ENCODE results near the gene CCP110.

Gene CCP110

GRCh38 chr16:19490619-19491018 lies 33.1 kb upstream of the CCP110 start:
- Histone ChIP-seq H3K79me1 (ENCODE audit: low read length) (no peaks in the 10 kb centered on the region), H3K27ac (ENCODE audit: low read depth, low read length) (no peak overlapping the region), H4K8ac (ENCODE audit: low read depth, low read length) (no peak overlapping the region), H3K4me3 (ENCODE audit: low read depth, low read length) (no peak overlapping the region), H3K27me3 (ENCODE audit: insufficient read depth, low read length) (no peaks in the 10 kb centered on the region), H3K4me1 (ENCODE audit: control insufficient read depth in 1 of 2, insufficient read depth in 2 of 2, low read length in 2 of 2) (no peaks in the 10 kb centered on the region), H2BK5ac (ENCODE audit: low read depth, low read length, poor library complexity) (no peak overlapping the region), H3K18ac (ENCODE audit: low read length) (no peak overlapping the region), H4K91ac (ENCODE audit: low read depth, low read length) (no peak overlapping the region), H3K9ac (ENCODE audit: low read length) (no peak overlapping the region), H3K23ac (ENCODE audit: low read length) (no peak overlapping the region), H3K36me3 (ENCODE audit: control insufficient read depth in 1 of 2, insufficient read depth in 2 of 2, low read length in 2 of 2) (peaks cover 1% of the 10 kb centered on the region in 2 experiments), H2BK12ac (ENCODE audit: low read length) (no peak overlapping the region), H2BK120ac (ENCODE audit: insufficient read depth, low read length, poor library complexity) (no peak overlapping the region), H3K9me3 (ENCODE audit: insufficient read depth, low read depth, low read length) (no peaks in the 10 kb centered on the region), H3K79me2 (ENCODE audit: control insufficient read depth, insufficient read depth, low read length, poor library complexity) (no peaks in the 10 kb centered on the region), H3K4me2 (ENCODE audit: low read length) (no peak overlapping the region), H2AK5ac (ENCODE audit: low read length) (no peak overlapping the region), H4K12ac (ENCODE audit: low read depth, low read length) (no peak overlapping the region), H3K4ac (ENCODE audit: low read depth, low read length) (no peak overlapping the region), H3K14ac (ENCODE audit: low read length) (no peak overlapping the region), H2AFZ (ENCODE audit: insufficient read depth, low read length, poor library complexity) (no peak overlapping the region)
- DNase-seq, result no peak
- no CpG with 5 or more reads among the region's 1 CpG for WGBS (ENCODE audit: extremely low coverage, insufficient coverage, insufficient read length)

- DNase-seq, result peak in 1 of 2 donors; percentile 24
- Histone ChIP-seq H3K18ac (ENCODE audit: low read length) (no peak overlapping the region), H3K14ac (ENCODE audit: low read length) (no peak overlapping the region), H3K9me3 (ENCODE audit: insufficient read depth, low read depth, low read length) (no peaks in the 10 kb centered on the region), H2BK12ac (ENCODE audit: low read length) (no peak overlapping the region), H2AFZ (ENCODE audit: insufficient read depth, low read length, poor library complexity) (no peak overlapping the region), H2BK5ac (ENCODE audit: low read depth, low read length, poor library complexity) (no peak overlapping the region), H3K23ac (ENCODE audit: low read length) (no peak overlapping the region), H2BK120ac (ENCODE audit: insufficient read depth, low read length, poor library complexity) (no peak overlapping the region), H3K4ac (ENCODE audit: low read depth, low read length) (no peak overlapping the region), H3K36me3 (ENCODE audit: control insufficient read depth in 1 of 2, insufficient read depth in 2 of 2, low read length in 2 of 2) (peaks cover 5 to 13% of the 10 kb centered on the region in 2 experiments), H3K27me3 (ENCODE audit: insufficient read depth, low read length) (no peaks in the 10 kb centered on the region), H4K12ac (ENCODE audit: low read depth, low read length) (no peak overlapping the region), H3K27ac (ENCODE audit: low read depth, low read length) (no peak overlapping the region), H3K79me1 (ENCODE audit: low read length) (no peaks in the 10 kb centered on the region), H3K9ac (ENCODE audit: low read length) (no peak overlapping the region), H3K79me2 (ENCODE audit: control insufficient read depth, insufficient read depth, low read length, poor library complexity) (no peaks in the 10 kb centered on the region), H4K8ac (ENCODE audit: low read depth, low read length) (no peak overlapping the region), H4K91ac (ENCODE audit: low read depth, low read length) (no peak overlapping the region), H3K4me1 (ENCODE audit: control insufficient read depth in 1 of 2, insufficient read depth in 2 of 2, low read length in 2 of 2) (no peaks in the 10 kb centered on the region), H2AK5ac (ENCODE audit: low read length) (no peak overlapping the region), H3K4me2 (ENCODE audit: low read length) (no peak overlapping the region), H3K4me3 (ENCODE audit: low read depth, low read length) (no peak overlapping the region)
- WGBS (ENCODE audit: extremely low coverage, insufficient coverage, insufficient read length), result no CpG with 5 or more reads among the region's 5 CpGs
Observed at GRCh38 chr16:19497176-19497575, 26.6 kb upstream of the CCP110 start.

- Histone ChIP-seq H3K79me1 (ENCODE audit: low read length) (no peaks in the 10 kb centered on the region), H3K27me3 (ENCODE audit: insufficient read depth, low read length) (no peaks in the 10 kb centered on the region), H3K4me1 (ENCODE audit: control insufficient read depth in 1 of 2, insufficient read depth in 2 of 2, low read length in 2 of 2) (no peaks in the 10 kb centered on the region), H3K4ac (ENCODE audit: low read depth, low read length) (no peak overlapping the region), H4K8ac (ENCODE audit: low read depth, low read length) (no peak overlapping the region), H3K36me3 (ENCODE audit: control insufficient read depth in 1 of 2, insufficient read depth in 2 of 2, low read length in 2 of 2) (peaks cover 12 to 24% of the 10 kb centered on the region in 2 experiments), H3K4me3 (ENCODE audit: low read depth, low read length) (no peak overlapping the region), H3K4me2 (ENCODE audit: low read length) (no peak overlapping the region), H3K9ac (ENCODE audit: low read length) (no peak overlapping the region), H4K91ac (ENCODE audit: low read depth, low read length) (no peak overlapping the region), H3K9me3 (ENCODE audit: insufficient read depth, low read depth, low read length) (no peaks in the 10 kb centered on the region), H4K12ac (ENCODE audit: low read depth, low read length) (no peak overlapping the region), H3K27ac (ENCODE audit: low read depth, low read length) (no peak overlapping the region), H3K79me2 (ENCODE audit: control insufficient read depth, insufficient read depth, low read length, poor library complexity) (no peaks in the 10 kb centered on the region), H2AK5ac (ENCODE audit: low read length) (no peak overlapping the region), H2BK120ac (ENCODE audit: insufficient read depth, low read length, poor library complexity) (no peak overlapping the region), H2BK5ac (ENCODE audit: low read depth, low read length, poor library complexity) (no peak overlapping the region), H2AFZ (ENCODE audit: insufficient read depth, low read length, poor library complexity) (no peak overlapping the region), H3K18ac (ENCODE audit: low read length) (no peak overlapping the region), H3K23ac (ENCODE audit: low read length) (no peak overlapping the region), H3K14ac (ENCODE audit: low read length) (no peak overlapping the region), H2BK12ac (ENCODE audit: low read length) (no peak overlapping the region)
- no peak for DNase-seq
- no CpG with 5 or more reads among the region's 5 CpGs for WGBS (ENCODE audit: extremely low coverage, insufficient coverage, insufficient read length)
Observed at GRCh38 chr16:19499006-19499405, 24.7 kb upstream of the CCP110 start.

- no peak for DNase-seq
- Histone ChIP-seq H3K27ac (ENCODE audit: low read depth, low read length) (no peak overlapping the region), H3K4ac (ENCODE audit: low read depth, low read length) (no peak overlapping the region), H3K18ac (ENCODE audit: low read length) (no peak overlapping the region), H2BK5ac (ENCODE audit: low read depth, low read length, poor library complexity) (no peak overlapping the region), H3K14ac (ENCODE audit: low read length) (no peak overlapping the region), H3K23ac (ENCODE audit: low read length) (no peak overlapping the region), H3K4me2 (ENCODE audit: low read length) (no peak overlapping the region), H3K36me3 (ENCODE audit: control insufficient read depth in 1 of 2, insufficient read depth in 2 of 2, low read length in 2 of 2) (peaks cover 14 to 24% of the 10 kb centered on the region in 2 experiments), H3K27me3 (ENCODE audit: insufficient read depth, low read length) (no peaks in the 10 kb centered on the region), H3K4me3 (ENCODE audit: low read depth, low read length) (no peak overlapping the region), H3K4me1 (ENCODE audit: control insufficient read depth in 1 of 2, insufficient read depth in 2 of 2, low read length in 2 of 2) (no peaks in the 10 kb centered on the region), H4K8ac (ENCODE audit: low read depth, low read length) (no peak overlapping the region), H3K79me1 (ENCODE audit: low read length) (no peaks in the 10 kb centered on the region), H4K91ac (ENCODE audit: low read depth, low read length) (no peak overlapping the region), H2AFZ (ENCODE audit: insufficient read depth, low read length, poor library complexity) (no peak overlapping the region), H2AK5ac (ENCODE audit: low read length) (no peak overlapping the region), H3K79me2 (ENCODE audit: control insufficient read depth, insufficient read depth, low read length, poor library complexity) (no peaks in the 10 kb centered on the region), H3K9ac (ENCODE audit: low read length) (no peak overlapping the region), H4K12ac (ENCODE audit: low read depth, low read length) (no peak overlapping the region), H3K9me3 (ENCODE audit: insufficient read depth, low read depth, low read length) (no peaks in the 10 kb centered on the region), H2BK12ac (ENCODE audit: low read length) (no peak overlapping the region), H2BK120ac (ENCODE audit: insufficient read depth, low read length, poor library complexity) (no peak overlapping the region)
- WGBS (ENCODE audit: extremely low coverage, insufficient coverage, insufficient read length), result no CpG with 5 or more reads among the region's 3 CpGs
Observed at GRCh38 chr16:19499481-19499880, 24.3 kb upstream of the CCP110 start.
